ENCODE data around the gene SF3B5.

SF3B5 gene

DNA sequence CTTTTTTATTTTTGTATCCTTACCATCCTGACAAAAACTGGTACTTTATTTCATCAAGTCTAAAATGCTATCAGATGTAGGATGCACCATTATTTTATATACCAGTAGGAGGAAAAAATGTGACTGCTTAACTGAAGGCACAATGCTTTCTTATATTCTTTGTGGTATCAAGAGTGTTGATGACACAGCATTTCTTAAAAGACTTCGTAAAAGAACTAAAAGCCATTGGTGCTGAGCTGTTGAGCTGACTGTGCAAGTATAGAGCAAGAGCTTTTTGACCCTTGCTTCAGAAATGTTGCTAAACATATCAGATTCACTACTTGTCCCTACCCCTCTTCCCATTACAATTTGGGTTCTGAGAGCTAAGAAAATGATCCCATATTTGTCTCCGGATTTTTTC is 17.5 kb downstream of the SF3B5 start:
- Histone ChIP-seq H3K27ac (replicated peaks) (no peak overlapping the region), H3K4me3 (replicated peaks; ENCODE audit: insufficient read depth, low read length) (no peak overlapping the region), H3K27me3 (ENCODE audit: insufficient read depth, poor library complexity, severe bottlenecking) (no peaks in the 10 kb centered on the region)
- TF ChIP-seq, protein P1, sequence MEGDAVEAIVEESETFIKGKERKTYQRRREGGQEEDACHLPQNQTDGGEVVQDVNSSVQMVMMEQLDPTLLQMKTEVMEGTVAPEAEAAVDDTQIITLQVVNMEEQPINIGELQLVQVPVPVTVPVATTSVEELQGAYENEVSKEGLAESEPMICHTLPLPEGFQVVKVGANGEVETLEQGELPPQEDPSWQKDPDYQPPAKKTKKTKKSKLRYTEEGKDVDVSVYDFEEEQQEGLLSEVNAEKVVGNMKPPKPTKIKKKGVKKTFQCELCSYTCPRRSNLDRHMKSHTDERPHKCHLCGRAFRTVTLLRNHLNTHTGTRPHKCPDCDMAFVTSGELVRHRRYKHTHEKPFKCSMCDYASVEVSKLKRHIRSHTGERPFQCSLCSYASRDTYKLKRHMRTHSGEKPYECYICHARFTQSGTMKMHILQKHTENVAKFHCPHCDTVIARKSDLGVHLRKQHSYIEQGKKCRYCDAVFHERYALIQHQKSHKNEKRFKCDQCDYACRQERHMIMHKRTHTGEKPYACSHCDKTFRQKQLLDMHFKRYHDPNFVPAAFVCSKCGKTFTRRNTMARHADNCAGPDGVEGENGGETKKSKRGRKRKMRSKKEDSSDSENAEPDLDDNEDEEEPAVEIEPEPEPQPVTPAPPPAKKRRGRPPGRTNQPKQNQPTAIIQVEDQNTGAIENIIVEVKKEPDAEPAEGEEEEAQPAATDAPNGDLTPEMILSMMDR (IDR thresholded peaks at IDR 0.05; ENCODE audit: insufficient read depth, low read length), result no peak
- TF ChIP-seq GABPA (IDR thresholded peaks at IDR 0.05; ENCODE audit: low read depth), result no peak
- no peak for TF ChIP-seq POLR2AphosphoS5 (IDR thresholded peaks at IDR 0.05; ENCODE audit: low read depth)
- TF ChIP-seq SPI1 (IDR thresholded peaks at IDR 0.05; ENCODE audit: borderline replicate concordance, low read depth), result no peak
- TF ChIP-seq, protein P2, sequence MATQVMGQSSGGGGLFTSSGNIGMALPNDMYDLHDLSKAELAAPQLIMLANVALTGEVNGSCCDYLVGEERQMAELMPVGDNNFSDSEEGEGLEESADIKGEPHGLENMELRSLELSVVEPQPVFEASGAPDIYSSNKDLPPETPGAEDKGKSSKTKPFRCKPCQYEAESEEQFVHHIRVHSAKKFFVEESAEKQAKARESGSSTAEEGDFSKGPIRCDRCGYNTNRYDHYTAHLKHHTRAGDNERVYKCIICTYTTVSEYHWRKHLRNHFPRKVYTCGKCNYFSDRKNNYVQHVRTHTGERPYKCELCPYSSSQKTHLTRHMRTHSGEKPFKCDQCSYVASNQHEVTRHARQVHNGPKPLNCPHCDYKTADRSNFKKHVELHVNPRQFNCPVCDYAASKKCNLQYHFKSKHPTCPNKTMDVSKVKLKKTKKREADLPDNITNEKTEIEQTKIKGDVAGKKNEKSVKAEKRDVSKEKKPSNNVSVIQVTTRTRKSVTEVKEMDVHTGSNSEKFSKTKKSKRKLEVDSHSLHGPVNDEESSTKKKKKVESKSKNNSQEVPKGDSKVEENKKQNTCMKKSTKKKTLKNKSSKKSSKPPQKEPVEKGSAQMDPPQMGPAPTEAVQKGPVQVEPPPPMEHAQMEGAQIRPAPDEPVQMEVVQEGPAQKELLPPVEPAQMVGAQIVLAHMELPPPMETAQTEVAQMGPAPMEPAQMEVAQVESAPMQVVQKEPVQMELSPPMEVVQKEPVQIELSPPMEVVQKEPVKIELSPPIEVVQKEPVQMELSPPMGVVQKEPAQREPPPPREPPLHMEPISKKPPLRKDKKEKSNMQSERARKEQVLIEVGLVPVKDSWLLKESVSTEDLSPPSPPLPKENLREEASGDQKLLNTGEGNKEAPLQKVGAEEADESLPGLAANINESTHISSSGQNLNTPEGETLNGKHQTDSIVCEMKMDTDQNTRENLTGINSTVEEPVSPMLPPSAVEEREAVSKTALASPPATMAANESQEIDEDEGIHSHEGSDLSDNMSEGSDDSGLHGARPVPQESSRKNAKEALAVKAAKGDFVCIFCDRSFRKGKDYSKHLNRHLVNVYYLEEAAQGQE (IDR thresholded peaks at IDR 0.05; ENCODE audit: insufficient replicate concordance, low read depth), result no peak
- no peak for DNase-seq (ENCODE audit: low read depth in 1 of 2, low spot score in 1 of 2)

DNA sequence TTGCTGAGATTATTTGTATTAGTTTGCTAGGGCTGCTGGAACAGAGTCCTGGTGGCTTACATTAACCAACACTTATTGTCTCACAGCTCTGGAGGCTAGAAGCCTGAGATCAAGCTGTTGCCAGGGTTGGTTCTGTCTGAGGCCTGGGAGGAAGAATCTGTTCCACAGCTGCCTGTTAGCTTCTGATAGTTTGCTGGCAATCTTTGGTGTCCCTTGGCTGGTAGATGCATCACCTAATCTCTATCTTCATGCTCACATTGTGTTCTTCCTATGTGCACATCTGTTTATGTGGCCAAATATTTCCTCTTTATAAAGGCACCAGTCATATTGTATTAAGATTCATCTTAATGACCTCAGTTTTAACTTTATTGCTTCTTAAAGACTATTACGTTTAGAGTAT is 19.5 kb downstream of the SF3B5 start:
- Histone ChIP-seq H3K27ac (replicated peaks) (no peak overlapping the region), H3K4me3 (replicated peaks; ENCODE audit: insufficient read depth, low read length) (no peak overlapping the region), H3K27me3 (ENCODE audit: insufficient read depth, poor library complexity, severe bottlenecking) (no peaks in the 10 kb centered on the region)
- DNase-seq (ENCODE audit: low read depth in 1 of 2, low spot score in 1 of 2), result no peak
- TF ChIP-seq, protein P1 (IDR thresholded peaks at IDR 0.05; ENCODE audit: insufficient read depth, low read length), result no peak
- no peak for TF ChIP-seq SPI1 (IDR thresholded peaks at IDR 0.05; ENCODE audit: borderline replicate concordance, low read depth)
- TF ChIP-seq, protein P2 (IDR thresholded peaks at IDR 0.05; ENCODE audit: insufficient replicate concordance, low read depth), result no peak
- TF ChIP-seq GABPA (IDR thresholded peaks at IDR 0.05; ENCODE audit: low read depth), result no peak
- TF ChIP-seq POLR2AphosphoS5 (IDR thresholded peaks at IDR 0.05; ENCODE audit: low read depth), result no peak

GRCh38 chr6:144075187-144075586 is 20.2 kb downstream of the SF3B5 start:
- no peaks in the 10 kb centered on the region for H3K27me3 ChIP-seq (ENCODE audit: insufficient read depth, poor library complexity, severe bottlenecking)
- H3K4me3 ChIP-seq (replicated peaks; ENCODE audit: insufficient read depth, low read length), result no peak overlapping the region
- DNase-seq (ENCODE audit: low read depth in 1 of 2, low spot score in 1 of 2), result no peak
- TF ChIP-seq POLR2AphosphoS5 (IDR thresholded peaks at IDR 0.05; ENCODE audit: low read depth), result no peak
- TF ChIP-seq, protein P2 (IDR thresholded peaks at IDR 0.05; ENCODE audit: insufficient replicate concordance, low read depth), result no peak
- TF ChIP-seq SPI1 (IDR thresholded peaks at IDR 0.05; ENCODE audit: borderline replicate concordance, low read depth), result no peak
- TF ChIP-seq, protein P1 (IDR thresholded peaks at IDR 0.05; ENCODE audit: insufficient read depth, low read length), result no peak
- TF ChIP-seq GABPA (IDR thresholded peaks at IDR 0.05; ENCODE audit: low read depth), result no peak
- no peak overlapping the region for H3K27ac ChIP-seq (replicated peaks)

All from HL-60 (cell line).